ENCODE data around the gene LSAMP.

DNA sequence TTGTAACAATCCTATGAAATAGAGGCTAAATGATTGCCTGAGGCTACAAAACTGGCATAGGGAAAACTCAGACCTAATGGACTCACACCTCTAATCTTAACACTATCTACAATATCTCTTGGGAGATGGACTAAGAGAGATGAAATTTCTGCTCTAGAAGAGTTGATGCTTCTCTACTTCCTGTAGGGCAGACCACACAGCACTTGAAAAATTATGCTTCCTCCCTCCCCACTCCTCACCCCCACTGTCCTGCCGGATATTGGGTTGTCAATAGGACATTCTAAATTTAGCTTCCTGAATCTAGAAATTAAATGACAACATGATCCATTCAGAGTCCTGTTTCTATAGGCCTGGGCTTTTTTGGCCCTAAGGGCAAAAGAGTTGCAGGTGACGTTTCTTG lies 526.4 kb downstream of the LSAMP start:
- TF ChIP-seq POLR2A (IDR thresholded peaks at IDR 0.05) = no peak
- TF ChIP-seq, protein P1, sequence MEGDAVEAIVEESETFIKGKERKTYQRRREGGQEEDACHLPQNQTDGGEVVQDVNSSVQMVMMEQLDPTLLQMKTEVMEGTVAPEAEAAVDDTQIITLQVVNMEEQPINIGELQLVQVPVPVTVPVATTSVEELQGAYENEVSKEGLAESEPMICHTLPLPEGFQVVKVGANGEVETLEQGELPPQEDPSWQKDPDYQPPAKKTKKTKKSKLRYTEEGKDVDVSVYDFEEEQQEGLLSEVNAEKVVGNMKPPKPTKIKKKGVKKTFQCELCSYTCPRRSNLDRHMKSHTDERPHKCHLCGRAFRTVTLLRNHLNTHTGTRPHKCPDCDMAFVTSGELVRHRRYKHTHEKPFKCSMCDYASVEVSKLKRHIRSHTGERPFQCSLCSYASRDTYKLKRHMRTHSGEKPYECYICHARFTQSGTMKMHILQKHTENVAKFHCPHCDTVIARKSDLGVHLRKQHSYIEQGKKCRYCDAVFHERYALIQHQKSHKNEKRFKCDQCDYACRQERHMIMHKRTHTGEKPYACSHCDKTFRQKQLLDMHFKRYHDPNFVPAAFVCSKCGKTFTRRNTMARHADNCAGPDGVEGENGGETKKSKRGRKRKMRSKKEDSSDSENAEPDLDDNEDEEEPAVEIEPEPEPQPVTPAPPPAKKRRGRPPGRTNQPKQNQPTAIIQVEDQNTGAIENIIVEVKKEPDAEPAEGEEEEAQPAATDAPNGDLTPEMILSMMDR (IDR thresholded peaks at IDR 0.05) = no peak
- TF ChIP-seq POLR2AphosphoS5 (IDR thresholded peaks at IDR 0.05; ENCODE audit: insufficient read depth in 1 of 2, low read depth in 1 of 2) = no peak
